SIG-M5 (cell line): ENCODE results near the gene GCGR.

Experiments
- DNase-seq: peaks from one replicate; lab custom pipeline; 2025; lab: John Stamatoyannopoulos, UW

Gene GCGR

GRCh38 chr17:81849457-81849856, 45.5 kb downstream of the GCGR start:
- no peak for DNase-seq

GRCh38 chr17:81851423-81851822, 47.5 kb downstream of the GCGR start:
- DNase-seq = no peak

- no peak for DNase-seq
Observed at GRCh38 chr17:81852237-81852636, 48.3 kb downstream of the GCGR start.

GRCh38 chr17:81854974-81855774, 51.2 kb downstream of the GCGR start:
- DNase-seq = no peak

GRCh38 chr17:81858170-81858966, 54.4 kb downstream of the GCGR start:
- no peak for DNase-seq

GRCh38 chr17:81858967-81859905, 55.3 kb downstream of the GCGR start:
- DNase-seq = no peak

- DNase-seq = no peak
Observed at GRCh38 chr17:81859906-81860755, 56.2 kb downstream of the GCGR start, which contains the start of gene P4HB. Gene P4HB, minus strand, starts transcription at chr17:81860535. Its CDS starts 64 bp downstream, at chr17:81860471.

- DNase-seq = peak; percentile 99
Observed at GRCh38 chr17:81860756-81861568, 57.0 kb downstream of the GCGR start.

- no peak for DNase-seq
Observed at GRCh38 chr17:81863123-81863675, 59.2 kb downstream of the GCGR start.
